HS-5 (cell line): ENCODE data around the gene DNMBP.
A peak's percentile ranks its signal among the peaks of the same experiment; 100 is the strongest.
"Not testable (repeated sequence)": the region's sequence is repeated elsewhere in the genome, so short reads cannot be mapped to it uniquely, and the experiment has no call there.

Experiments
- DNase-seq: peaks from one replicate; pipeline ENCODE4 v3.0.0-alpha.2; 2012; ENCODE audit warnings: low read depth

Gene DNMBP

GRCh38 chr10:99913831-99914235, 95.9 kb downstream of the DNMBP start:
- no peak for DNase-seq

GRCh38 chr10:99912041-99912440, 97.7 kb downstream of the DNMBP start:
- no peak for DNase-seq

GRCh38 chr10:99908512-99908911, 101.2 kb downstream of the DNMBP start:
- DNase-seq = no peak

GRCh38 chr10:99906470-99906869, 103.3 kb downstream of the DNMBP start:
- no peak for DNase-seq

- DNase-seq = no peak
Observed at GRCh38 chr10:99905971-99906370, 103.8 kb downstream of the DNMBP start.

- DNase-seq = no peak
Observed at GRCh38 chr10:99895867-99896266, 113.9 kb downstream of the DNMBP start.

GRCh38 chr10:99895066-99895465, 114.7 kb downstream of the DNMBP start:
- DNase-seq = not testable (repeated sequence)

GRCh38 chr10:99894613-99895012, 115.1 kb downstream of the DNMBP start:
- DNase-seq = no peak

GRCh38 chr10:99888622-99889021, 121.1 kb downstream of the DNMBP start:
- no peak for DNase-seq

GRCh38 chr10:99883523-99883922, 126.2 kb downstream of the DNMBP start:
- DNase-seq = no peak

GRCh38 chr10:99881371-99881770, 128.4 kb downstream of the DNMBP start:
- no peak for DNase-seq

GRCh38 chr10:99880080-99880835, 129.5 kb downstream of the DNMBP start:
- no peak for DNase-seq

- no peak for DNase-seq
Observed at GRCh38 chr10:99875473-99875872, 134.3 kb downstream of the DNMBP start.

GRCh38 chr10:99874341-99875085, 135.2 kb downstream of the DNMBP start:
- no peak for DNase-seq

- no peak for DNase-seq
Observed at GRCh38 chr10:99873846-99874245, 135.9 kb downstream of the DNMBP start.

- DNase-seq = no peak
Observed at GRCh38 chr10:99872367-99873162, 137.2 kb downstream of the DNMBP start.

GRCh38 chr10:99870123-99870730, 139.5 kb downstream of the DNMBP start:
- no peak for DNase-seq

- no peak for DNase-seq
Observed at GRCh38 chr10:99869581-99870122, 140.1 kb downstream of the DNMBP start.

GRCh38 chr10:99867250-99867649, 142.5 kb downstream of the DNMBP start:
- not testable (repeated sequence) for DNase-seq

- DNase-seq = peak; percentile 25
Observed at GRCh38 chr10:99863535-99864240, 146.1 kb downstream of the DNMBP start.

GRCh38 chr10:99860466-99860865, 149.3 kb downstream of the DNMBP start:
- DNase-seq = no peak
